Parathyroid adenoma (tissue), 2 donors: ENCODE data around the gene PIK3C2A.

Experiments used
- H2AFZ ChIP-seq: fragments of 300-600 bp; sonication (generic); one replicate; pipeline ENCODE4 v1.7.0; 2017; ENCODE audit warnings: antibody characterized with exemption, mild to moderate bottlenecking
- H3K27ac ChIP-seq: fragments of 300-600 bp; sonication (generic); one replicate; pipeline ENCODE4 v1.7.0; 2017
- H3K27me3 ChIP-seq: fragments of 300-600 bp; sonication (generic); one replicate; pipeline ENCODE4 v1.7.0; 2017; ENCODE audit warnings: low read length; ENCODE audit not compliant: control insufficient read depth, insufficient read depth
- H3K36me3 ChIP-seq: fragments of 300-600 bp; sonication (generic); one replicate; pipeline ENCODE4 v1.7.0; 2017; ENCODE audit warnings: low read length; ENCODE audit not compliant: control insufficient read depth, insufficient read depth
- H3K4me1 ChIP-seq: fragments of 300-600 bp; sonication (generic); one replicate; pipeline ENCODE4 v1.7.0; 2017; ENCODE audit warnings: control low read depth
- H3K4me2 ChIP-seq: fragments of 300-600 bp; sonication (generic); one replicate; pipeline ENCODE4 v1.7.0; 2017; ENCODE audit warnings: low read length
- H3K4me3 ChIP-seq: fragments of 300-600 bp; sonication (generic); one replicate; pipeline ENCODE4 v1.7.0; 2017; ENCODE audit warnings: low read depth, low read length
- H3K79me2 ChIP-seq: fragments of 300-600 bp; sonication (generic); one replicate; pipeline ENCODE4 v1.7.0; 2017; ENCODE audit warnings: control low read depth
- H3K9ac ChIP-seq: fragments of 300-600 bp; sonication (generic); one replicate; pipeline ENCODE4 v1.7.0; 2017; ENCODE audit warnings: mild to moderate bottlenecking
- H3K9me3 ChIP-seq: fragments of 300-600 bp; sonication (generic); one replicate; pipeline ENCODE4 v1.7.0; 2017; ENCODE audit warnings: low read length; ENCODE audit not compliant: control insufficient read depth
- CTCF ChIP-seq: fragments of 300-600 bp; sonication (generic); IDR thresholded peaks from one replicate; pipeline ENCODE4 v1.7.0; 2017; ENCODE audit warnings: antibody characterized with exemption, mild to moderate bottlenecking
- donor health status: primary hyperparathyroidism.

PIK3C2A gene

GRCh38 chr11:17183836-17184235 is 23.9 kb downstream of the PIK3C2A start:
- peaks cover 8% of the 10 kb centered on the region for H3K79me2 ChIP-seq
- no peaks in the 10 kb centered on the region for H3K9me3 ChIP-seq
- H3K27ac ChIP-seq, result no peak overlapping the region
- no peak overlapping the region for H2AFZ ChIP-seq
- H3K36me3 ChIP-seq, result no peaks in the 10 kb centered on the region
- no peaks in the 10 kb centered on the region for H3K4me1 ChIP-seq
- no peak for TF ChIP-seq CTCF
- H3K4me2 ChIP-seq, result no peak overlapping the region
- no peak overlapping the region for H3K4me3 ChIP-seq
- H3K27me3 ChIP-seq, result no peaks in the 10 kb centered on the region
- no peak overlapping the region for H3K9ac ChIP-seq

- no peak overlapping the region for H3K4me2 ChIP-seq
- no peaks in the 10 kb centered on the region for H3K4me1 ChIP-seq
- no peaks in the 10 kb centered on the region for H3K9me3 ChIP-seq
- H3K79me2 ChIP-seq, result peaks cover 2% of the 10 kb centered on the region
- H3K27me3 ChIP-seq, result no peaks in the 10 kb centered on the region
- no peak overlapping the region for H3K27ac ChIP-seq
- no peak overlapping the region for H3K9ac ChIP-seq
- TF ChIP-seq CTCF, result no peak
- no peak overlapping the region for H3K4me3 ChIP-seq
- H2AFZ ChIP-seq, result no peak overlapping the region
- H3K36me3 ChIP-seq, result no peaks in the 10 kb centered on the region
Observed at GRCh38 chr11:17179970-17180369, 27.8 kb downstream of the PIK3C2A start.

GRCh38 chr11:17173332-17173731 is 34.5 kb downstream of the PIK3C2A start:
- Histone ChIP-seq H3K36me3 (no peaks in the 10 kb centered on the region), H3K4me3 (no peak overlapping the region), H3K4me2 (no peak overlapping the region), H3K4me1 (peaks cover 9% of the 10 kb centered on the region), H3K9me3 (no peaks in the 10 kb centered on the region), H3K79me2 (peaks cover 4% of the 10 kb centered on the region), H3K27me3 (no peaks in the 10 kb centered on the region), H3K27ac (no peak overlapping the region), H2AFZ (no peak overlapping the region), H3K9ac (no peak overlapping the region)
- no peak for TF ChIP-seq CTCF

- Histone ChIP-seq H3K36me3 (no peaks in the 10 kb centered on the region), H2AFZ (no peak overlapping the region), H3K9me3 (no peaks in the 10 kb centered on the region), H3K4me3 (no peak overlapping the region), H3K27me3 (no peaks in the 10 kb centered on the region), H3K9ac (no peak overlapping the region), H3K79me2 (peaks cover 6% of the 10 kb centered on the region), H3K27ac (no peak overlapping the region), H3K4me2 (no peak overlapping the region), H3K4me1 (peaks cover 9% of the 10 kb centered on the region)
- TF ChIP-seq CTCF, result no peak
Observed at GRCh38 chr11:17171916-17172315, 35.9 kb downstream of the PIK3C2A start.

GRCh38 chr11:17171343-17171742 is 36.4 kb downstream of the PIK3C2A start:
- H3K4me2 ChIP-seq, result no peak overlapping the region
- no peak overlapping the region for H3K4me3 ChIP-seq
- peaks cover 9% of the 10 kb centered on the region for H3K4me1 ChIP-seq
- H3K36me3 ChIP-seq, result no peaks in the 10 kb centered on the region
- TF ChIP-seq CTCF, result no peak
- no peak overlapping the region for H2AFZ ChIP-seq
- no peak overlapping the region for H3K9ac ChIP-seq
- H3K27me3 ChIP-seq, result no peaks in the 10 kb centered on the region
- H3K79me2 ChIP-seq, result peaks cover 11% of the 10 kb centered on the region
- no peak overlapping the region for H3K27ac ChIP-seq
- no peaks in the 10 kb centered on the region for H3K9me3 ChIP-seq
